CD4-positive, alpha-beta T cell treated with Interleukin-17A for 1 hour (primary cell): ENCODE results near the gene MT3.

ENCODE experiments used
- DNase-seq: peaks from one replicate; pipeline ENCODE4 v3.0.0-alpha.2; 2020

Gene MT3

GRCh38 chr16:56589141-56590039, at the start of gene MT3:
Gene MT3, plus strand, starts transcription at chr16:56589528. Its CDS starts 63 bp downstream, at chr16:56589591.
- no peak for DNase-seq

DNA sequence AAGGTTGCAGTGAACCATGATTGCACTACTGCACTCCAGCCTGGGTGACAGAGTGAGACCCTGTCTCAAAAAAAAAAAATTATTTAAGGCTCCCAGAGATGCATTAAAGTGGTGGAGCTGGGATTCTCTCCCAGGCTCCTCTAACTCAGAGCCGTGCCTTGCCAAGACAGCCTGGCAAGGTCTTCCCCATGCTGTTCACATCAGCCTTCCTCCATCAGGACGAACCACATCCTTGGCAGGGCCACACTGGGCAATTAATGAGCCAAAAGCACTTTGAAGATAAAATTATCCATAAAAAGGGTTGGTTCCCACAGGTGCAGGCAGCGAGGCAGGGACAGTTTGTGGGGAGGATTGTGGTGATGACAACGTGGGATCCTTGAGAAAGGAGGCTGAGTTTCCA, 49.7 kb upstream of the MT3 start:
- no peak for DNase-seq

- no peak for DNase-seq
Measured at GRCh38 chr16:56542039-56542438, 47.3 kb upstream of the MT3 start.

DNA sequence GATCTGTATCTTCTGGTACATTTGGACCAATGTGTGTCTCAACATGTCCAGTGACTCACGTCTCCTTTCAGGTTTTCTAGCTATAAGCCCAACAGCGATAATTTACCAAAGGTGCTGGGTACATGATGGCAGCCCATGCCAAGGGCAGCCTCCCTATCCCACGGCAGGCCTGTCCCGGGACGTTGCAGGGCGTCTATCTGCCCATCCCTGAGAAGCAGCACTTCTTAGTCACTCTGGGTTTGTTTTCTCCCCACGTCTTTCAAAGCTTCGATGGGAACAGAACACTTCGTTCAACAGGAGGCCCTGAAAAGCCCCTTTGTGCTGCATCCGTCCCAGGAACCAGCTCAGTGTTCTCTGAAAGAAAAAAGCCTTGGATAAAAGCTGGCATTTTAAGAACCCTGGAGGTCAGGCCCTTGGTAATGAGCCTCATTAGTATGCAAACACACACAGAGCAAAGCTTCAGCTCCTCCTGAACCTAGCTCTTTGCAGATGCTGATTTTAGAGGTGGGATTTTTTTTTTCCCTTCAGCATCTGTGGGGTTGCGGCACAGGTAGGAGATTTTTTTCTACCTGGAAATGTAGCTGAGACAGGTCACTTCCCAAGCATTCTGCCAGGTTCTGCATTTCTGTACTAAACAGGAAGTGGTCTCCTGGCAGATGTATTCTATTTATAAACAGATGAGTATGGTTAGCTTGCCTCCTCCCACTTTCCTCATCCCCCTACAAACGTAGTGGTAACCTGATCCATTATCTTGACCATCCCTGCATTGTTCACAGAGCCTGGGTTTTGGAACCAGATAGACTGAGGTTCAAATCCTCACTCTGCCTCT, 42.0 kb upstream of the MT3 start:
- DNase-seq: peak; percentile 3

DNA sequence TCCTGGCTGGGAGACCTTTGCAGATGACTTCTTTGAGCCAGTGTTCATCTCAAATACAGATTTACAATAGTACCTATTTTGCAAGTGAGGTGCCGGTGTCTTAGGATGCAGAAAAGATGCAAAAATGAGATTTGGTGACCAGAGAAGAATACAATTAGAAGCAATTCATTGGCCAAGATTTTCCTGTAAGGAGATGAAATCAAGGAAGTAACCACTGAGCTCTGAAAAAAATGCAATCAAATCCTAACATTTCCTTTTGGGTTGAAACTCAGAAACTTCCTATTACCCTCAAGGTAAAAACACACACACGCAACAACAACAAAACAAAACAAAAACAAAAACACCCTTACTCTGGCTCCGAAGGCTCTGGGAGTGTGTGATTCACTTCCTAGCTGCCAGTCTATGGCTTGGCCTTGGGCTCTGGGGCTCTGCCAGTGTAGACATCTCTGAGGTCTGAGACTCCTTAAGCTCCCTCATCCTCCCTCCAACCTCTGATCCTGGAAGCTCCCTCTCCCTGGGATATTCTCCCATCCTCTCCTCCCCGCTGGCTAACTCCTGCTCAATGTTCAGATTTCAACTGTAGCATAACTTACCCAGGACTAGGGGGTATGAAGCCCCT, 41.3 kb upstream of the MT3 start:
- DNase-seq: no peak

DNA sequence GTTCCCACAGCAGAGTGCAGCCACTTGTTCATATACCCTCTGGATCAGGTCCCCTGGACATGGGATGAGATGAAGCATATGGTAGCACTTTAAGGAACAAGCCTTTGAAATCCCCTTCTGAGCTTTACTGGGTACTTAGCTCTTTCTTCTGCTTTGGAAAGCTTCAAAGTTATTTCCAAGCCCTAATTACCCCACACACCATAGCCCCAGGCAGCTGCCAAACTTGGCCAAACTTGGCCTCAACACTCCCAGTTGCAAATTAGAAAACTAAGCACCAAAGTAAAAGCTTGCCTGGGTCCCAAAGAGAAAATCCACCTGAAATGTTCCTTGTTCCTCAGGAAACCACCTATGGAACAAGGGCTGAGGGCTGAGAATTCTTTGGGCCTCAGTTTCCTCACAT, 40.2 kb upstream of the MT3 start:
- no peak for DNase-seq

DNA sequence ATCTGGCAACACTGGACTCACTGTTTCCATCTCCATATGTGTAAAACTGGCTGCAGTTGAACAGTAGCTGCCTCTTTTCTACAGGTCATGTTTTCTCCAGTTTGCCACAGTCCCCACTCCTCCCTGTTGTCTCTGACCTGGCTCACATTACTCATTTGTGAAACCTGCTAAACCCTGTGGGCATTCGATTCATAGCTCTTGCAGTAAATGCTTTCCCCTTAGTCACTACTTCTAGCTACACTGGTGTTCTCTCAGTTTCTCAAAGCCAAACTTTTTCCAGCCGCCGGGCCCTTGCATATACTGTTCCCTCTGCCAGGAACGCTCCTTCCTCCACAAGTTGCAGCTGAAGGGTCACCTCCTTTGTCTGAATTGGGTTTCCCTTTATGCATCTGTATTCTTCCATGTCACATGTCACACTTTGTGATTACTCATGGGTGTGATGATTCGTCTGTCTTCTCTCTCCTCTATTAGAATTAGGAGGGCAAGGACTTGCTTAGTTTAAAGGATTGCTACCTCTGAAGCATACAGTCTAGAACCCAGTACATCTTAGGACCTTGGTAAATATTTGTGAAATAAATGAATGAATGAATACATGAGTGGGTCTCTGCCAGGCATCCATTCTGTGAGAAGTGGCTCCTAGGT, 39.5 kb upstream of the MT3 start:
- DNase-seq: no peak

- DNase-seq: no peak
Measured at GRCh38 chr16:56551796-56552738, 37.3 kb upstream of the MT3 start.

DNA sequence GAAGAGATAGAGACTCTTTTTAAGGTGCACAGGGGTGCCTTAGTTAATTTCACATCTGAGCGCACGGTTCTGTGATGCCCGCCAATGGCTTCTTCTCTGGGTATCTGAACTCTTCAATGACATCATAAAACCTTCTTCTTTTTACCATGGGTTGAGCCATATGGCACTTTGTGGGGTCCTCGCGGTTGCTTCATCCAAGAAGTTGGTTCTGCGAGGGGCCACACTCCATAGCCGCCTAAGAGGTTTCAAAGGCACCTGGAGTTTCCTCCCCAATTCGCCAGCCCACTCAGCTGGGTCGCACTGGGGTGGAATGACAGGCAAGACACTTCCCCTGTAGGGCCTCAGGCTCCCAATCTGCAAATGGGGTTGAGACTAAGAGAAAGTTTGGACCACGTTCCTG, 34.9 kb upstream of the MT3 start:
- DNase-seq: no peak

- no peak for DNase-seq
Measured at GRCh38 chr16:56558024-56558747, 31.1 kb upstream of the MT3 start.

DNA sequence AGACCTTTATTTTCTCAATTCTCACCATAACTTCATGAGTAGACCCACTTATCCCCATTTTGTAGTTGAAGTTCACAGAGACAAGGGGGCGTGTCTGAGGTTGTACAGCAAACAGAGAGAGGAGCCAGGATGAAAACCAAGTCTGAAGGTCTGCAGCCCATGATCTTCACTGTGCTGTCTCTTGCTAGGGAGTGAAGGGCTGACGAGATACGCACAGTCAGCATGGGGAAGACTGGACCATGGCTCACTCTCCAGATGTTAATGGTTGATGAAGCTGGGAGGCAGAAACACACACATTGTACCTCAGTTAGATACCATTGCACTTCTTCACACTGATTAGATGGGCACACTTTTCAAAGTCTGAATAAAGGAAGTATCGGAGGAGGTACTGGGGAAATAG, 30.2 kb upstream of the MT3 start:
- no peak for DNase-seq

DNA sequence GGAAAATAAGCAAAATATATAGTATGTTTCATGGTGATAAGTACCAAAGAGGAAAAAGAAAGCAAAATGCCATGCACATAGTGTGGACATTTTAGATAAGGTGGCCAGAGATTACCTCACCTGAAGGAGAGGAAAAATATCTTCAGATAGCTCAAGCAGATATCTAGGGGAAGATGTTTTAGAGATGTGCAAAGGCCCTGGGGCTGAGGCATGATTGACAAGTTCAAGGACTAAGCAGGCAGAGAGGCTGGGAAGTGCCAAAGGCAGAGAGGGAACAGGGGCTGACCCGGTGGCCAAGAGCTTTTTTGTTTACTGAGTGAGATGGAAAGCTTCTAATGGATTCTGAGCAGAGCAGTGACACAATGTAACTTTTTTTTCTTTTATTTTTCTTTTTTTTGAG, 28.9 kb upstream of the MT3 start:
- DNase-seq: no peak

GRCh38 chr16:56561126-56561525, 28.2 kb upstream of the MT3 start:
- no peak for DNase-seq

GRCh38 chr16:56564793-56565477, 24.4 kb upstream of the MT3 start, which contains the start of gene MT4:
Gene MT4, plus strand, starts transcription at chr16:56565073. Its CDS starts 56 bp downstream, at chr16:56565129.
- no peak for DNase-seq

DNA sequence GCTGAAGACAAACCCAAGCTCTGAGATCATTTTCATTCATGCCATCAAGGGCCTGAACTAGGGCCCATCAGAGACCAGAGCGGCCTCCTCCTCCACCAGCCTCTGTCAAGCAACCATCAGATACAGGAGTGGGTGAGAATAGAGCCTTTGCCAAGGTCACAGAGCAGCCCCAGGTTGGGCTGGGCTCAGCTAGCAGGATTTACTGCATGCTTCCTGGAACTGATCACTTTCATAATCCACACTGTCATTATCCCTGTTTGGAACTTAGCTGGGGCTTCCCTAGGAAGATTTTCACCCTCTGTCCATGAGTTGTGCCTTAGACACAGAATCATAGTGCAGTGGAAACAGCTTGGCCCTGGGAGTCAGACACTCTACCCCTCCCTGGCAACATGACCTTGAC, 19.4 kb upstream of the MT3 start:
- DNase-seq: no peak

DNA sequence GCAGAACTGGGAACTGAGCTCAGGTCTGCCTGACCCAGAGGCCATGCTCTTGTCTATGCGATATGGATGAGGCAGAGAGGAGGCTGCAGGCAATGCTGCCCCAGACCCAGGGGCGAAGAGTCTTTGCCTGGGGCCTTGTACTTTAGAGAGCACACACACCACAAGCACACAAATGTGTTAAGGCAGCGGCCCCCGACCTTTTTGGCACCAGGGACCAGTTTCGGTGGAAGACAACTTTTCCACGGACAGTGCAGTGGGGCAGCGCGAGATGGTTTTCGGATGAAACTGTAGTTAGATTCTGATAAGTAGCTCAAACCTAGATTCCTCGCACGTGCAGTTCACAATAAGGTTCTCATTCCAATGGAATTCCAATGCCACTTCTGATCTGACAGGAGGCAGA, 17.8 kb upstream of the MT3 start:
- DNase-seq: no peak

- no peak for DNase-seq
Measured at GRCh38 chr16:56574625-56575024, 14.7 kb upstream of the MT3 start.

- DNase-seq: peak; percentile 89
Measured at GRCh38 chr16:56576585-56577299, 12.6 kb upstream of the MT3 start.

DNA sequence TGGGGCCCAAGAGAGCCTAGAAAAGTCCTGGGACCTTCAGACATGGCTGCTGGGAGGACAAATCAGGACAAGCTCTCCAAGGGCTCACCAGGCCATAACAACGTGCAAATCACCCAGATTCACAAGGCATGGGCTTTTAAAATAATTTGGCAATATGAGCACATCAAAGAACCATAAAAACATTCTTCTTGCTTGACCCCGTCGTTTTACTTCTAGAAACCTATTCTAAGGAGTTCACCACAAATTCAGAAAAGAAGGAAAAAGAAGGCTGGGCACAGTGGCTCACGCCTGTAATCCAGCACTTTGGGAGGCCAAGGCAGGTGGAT, 12.1 kb upstream of the MT3 start:
- no peak for DNase-seq
